GM21723 (cell line): Measurements from ENCODE around the gene PSD2.

Experiments used
- ATAC-seq: cut with Tn5 transposase; IDR thresholded peaks from one replicate; pipeline ENCODE4 v1.9.1; 2021; ENCODE audit warnings: mild to moderate bottlenecking, moderate library complexity; ENCODE audit not compliant: unreplicated experiment

The PSD2 gene

GRCh38 chr5:139835656-139836055 is 40.0 kb downstream of the PSD2 start:
- no peak for ATAC-seq

GRCh38 chr5:139836469-139837208 is 41.0 kb downstream of the PSD2 start:
- ATAC-seq, result no peak

- no peak for ATAC-seq
These were observed 42.2 kb downstream of the PSD2 start for GRCh38 chr5:139837711-139838380.

GRCh38 chr5:139838381-139839197 is 43.0 kb downstream of the PSD2 start:
- no peak for ATAC-seq

DNA sequence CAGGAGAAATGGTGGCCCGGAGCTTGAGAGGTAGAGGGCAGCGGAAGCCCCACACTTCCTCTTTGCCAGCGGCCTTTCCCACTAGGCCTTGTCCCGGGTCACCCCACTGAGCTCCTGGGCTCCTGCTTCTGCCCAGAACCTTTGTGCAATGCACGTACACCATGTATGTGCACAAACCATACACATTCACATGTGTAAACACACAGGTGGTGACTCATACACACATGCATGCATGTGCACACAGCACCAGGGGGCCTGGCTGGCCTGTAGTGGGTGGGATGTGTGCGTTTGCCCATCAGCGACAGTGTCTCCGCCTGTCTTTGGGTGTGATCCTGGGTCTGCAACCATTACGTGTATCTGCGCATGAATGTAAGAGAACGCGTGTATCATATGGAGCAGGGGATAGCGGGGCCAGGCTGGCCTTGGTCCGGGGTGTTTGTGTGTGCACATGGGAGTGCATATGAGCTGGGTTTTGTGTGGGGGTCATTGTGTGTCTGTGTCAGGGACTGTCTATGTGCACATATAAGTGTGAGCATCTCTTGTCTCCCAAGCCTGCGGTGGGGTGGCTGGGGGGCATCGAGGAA is 43.7 kb downstream of the PSD2 start:
- ATAC-seq, result no peak

GRCh38 chr5:139839918-139840317 is 44.3 kb downstream of the PSD2 start:
- ATAC-seq, result no peak

DNA sequence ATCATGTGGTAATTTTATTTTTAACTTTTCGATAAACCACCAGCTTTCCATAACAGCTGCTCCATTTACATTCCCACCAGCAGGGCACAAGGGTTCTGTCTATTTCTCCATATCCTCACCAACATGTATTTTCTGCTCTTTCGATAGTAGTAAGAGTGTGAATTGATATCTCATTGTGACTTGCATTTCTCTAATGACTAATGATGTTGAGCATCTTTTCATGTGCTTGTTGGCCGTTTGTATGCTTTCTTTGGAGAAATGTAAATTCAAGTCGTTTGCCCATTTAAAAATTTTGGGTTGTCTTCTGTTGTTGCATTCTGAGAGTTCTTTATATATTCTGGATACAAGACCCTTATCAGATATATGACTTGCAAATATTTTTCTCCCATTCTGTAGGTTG is 45.9 kb downstream of the PSD2 start:
- no peak for ATAC-seq

- no peak for ATAC-seq
These were observed 46.7 kb downstream of the PSD2 start for GRCh38 chr5:139842321-139842720.

GRCh38 chr5:139843991-139844390 is 48.4 kb downstream of the PSD2 start:
- ATAC-seq, result no peak

DNA sequence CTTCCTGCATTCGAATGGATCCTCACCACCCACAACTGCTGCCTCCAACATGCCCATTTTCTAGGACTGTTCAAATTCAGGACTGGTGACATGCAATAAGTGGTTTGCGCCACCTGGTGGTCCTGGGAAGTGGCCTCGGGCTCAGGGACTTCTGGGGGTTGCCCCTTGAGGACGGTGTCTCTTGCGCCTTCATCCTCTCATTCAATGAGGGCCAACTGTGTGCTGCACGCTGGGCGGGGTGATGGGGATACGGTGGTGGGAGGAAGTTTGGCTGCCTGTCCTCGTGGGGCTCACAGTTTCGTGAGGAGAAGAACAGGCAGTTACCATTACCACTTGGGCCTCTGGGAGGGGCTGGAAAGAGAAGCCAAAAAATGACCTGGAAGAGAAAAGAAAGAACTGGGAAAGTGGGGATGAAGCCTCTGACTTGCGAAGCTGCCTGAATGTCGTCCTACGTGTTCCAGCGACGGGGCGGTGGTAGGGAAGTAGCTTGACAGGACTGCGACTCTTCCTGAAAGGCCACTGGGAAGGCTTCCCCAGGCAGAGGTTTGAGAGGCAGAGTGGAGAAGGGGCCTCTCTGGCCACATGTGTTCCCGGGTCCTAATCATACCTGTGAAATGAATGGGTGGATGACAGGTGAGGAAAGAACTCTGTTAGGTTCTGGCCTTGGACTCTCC is 49.0 kb downstream of the PSD2 start:
- ATAC-seq, result no peak

DNA sequence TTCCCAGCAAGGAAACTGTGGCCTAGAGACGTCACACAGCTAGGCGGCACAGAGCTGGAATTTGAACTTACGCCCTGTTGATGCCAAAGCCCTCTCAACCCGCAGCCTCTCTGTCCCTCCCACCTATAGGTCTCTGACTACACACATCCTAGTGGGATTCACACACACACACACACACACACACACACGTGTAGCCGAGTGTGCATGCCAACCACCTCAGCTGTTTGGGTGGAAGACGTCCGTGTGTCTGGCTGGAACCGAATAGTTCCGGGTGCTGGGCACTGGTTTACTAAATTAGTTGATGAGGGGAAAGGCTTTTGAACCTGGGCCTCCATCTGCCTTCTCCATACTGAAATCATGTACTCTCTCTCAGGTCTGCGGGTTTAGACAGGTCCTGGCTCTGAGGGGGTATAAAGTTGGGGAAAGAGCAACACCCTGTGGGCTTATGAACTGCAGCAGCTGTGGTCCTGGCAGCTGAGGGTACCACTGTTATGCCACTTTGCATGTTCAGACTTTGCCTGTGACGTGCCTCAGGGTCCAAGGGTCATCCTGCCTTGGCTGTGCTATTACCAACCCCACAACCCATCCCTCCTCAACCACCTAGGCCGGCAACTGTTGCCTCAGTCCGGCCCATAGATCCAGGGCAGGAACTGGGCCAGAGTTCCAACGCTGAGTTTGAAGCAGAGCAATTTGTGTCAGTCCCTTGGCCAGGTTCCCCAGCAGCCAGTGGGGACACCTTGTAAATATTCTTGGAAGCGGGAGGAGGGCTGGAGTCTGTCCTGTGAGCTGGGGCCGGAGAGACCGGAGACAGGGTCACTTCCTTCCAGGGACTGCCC is 50.5 kb downstream of the PSD2 start:
- ATAC-seq, result no peak

GRCh38 chr5:139847091-139847490 is 51.5 kb downstream of the PSD2 start:
- no peak for ATAC-seq

DNA sequence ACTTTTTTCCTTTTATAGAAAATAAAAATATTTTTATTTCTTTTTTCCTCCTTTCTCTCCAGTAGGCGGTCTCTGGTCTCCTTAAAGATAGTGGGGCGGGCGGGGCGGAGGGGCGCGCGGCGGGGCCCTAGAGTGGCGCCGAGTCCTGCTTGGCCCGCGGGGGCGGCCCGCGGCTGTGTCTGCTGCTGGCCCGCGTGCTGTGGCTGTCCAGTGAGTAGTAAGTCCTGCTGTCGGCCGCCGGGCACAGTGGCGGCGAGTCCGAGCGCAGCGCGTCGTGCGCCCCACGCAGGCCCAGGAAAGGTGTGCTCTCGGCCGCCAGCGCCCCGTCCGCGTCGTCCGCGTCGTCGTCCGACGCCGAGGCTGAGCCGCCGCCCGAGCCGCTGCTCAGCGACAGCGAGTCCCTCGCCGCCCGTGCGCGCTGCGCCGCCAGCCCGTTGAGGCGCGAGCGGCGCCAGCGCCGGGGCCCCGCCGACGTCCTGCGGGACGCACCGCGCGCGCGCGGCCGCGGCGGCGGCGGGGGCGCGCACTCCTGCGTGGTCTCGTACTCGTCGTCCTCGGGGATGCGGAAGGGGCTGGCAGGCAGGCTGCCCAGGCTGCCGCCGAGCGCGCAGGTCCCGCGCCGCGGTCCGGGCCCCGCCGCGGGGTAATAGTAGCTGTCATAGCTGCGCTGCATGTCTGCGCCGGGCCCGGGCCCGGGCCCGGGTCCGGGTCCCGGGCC is 52.3 kb downstream of the PSD2 start:
- peak; percentile 73 for ATAC-seq

- no peak for ATAC-seq
These were observed 53.0 kb downstream of the PSD2 start for GRCh38 chr5:139848508-139849100.

GRCh38 chr5:139849501-139849900 is 53.9 kb downstream of the PSD2 start:
- no peak for ATAC-seq

GRCh38 chr5:139849942-139850341 is 54.3 kb downstream of the PSD2 start:
- ATAC-seq, result no peak

- ATAC-seq, result no peak
These were observed 54.9 kb downstream of the PSD2 start for GRCh38 chr5:139850423-139851016.

- ATAC-seq, result no peak
These were observed 56.0 kb downstream of the PSD2 start for GRCh38 chr5:139851558-139851957.

DNA sequence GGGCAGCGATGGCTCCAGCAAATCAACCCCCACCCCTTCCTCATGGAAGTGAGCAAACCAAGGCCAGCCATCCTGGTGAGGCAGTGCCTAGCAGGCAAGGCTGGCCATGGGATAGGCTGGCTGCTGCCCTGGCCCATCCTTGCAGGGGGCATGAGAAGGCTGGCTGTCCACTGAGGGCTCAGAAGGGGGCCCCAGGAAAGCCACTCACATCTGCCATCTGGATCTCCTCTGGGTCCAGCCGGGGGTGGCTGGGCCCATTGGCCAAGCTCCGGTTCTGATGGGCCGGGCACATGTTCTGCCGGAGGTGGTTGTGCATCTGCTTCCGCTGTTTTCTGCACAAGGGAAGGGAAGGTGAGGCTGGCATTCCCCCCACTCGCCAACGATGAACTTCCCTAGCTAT is 57.1 kb downstream of the PSD2 start:
- no peak for ATAC-seq
